Measurements from ENCODE around the gene SLC18A2.

DNA sequence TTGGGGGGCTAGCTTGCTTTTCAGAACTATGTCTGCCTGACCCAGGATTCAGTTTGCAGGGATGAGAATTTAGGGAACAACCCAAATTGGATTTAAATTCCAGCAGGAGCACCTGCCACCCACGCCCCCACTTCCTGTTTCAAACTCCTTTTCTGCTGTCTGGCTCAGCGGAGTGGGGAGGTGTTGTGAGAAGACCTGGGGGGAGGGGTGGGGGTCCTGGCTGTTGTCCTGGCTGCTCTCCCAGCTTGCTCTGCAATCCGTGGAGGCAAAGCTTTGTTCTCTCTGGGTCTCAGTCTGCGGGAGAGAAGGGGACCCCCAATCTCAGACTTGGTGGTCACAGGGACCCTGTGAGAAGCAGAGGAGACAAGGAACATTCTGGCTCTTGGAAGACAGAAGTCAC, 42.8 kb upstream of the SLC18A2 start:
- TF ChIP-seq POLR2A (IDR thresholded peaks at IDR 0.05) = no peak
- TF ChIP-seq, protein P1, sequence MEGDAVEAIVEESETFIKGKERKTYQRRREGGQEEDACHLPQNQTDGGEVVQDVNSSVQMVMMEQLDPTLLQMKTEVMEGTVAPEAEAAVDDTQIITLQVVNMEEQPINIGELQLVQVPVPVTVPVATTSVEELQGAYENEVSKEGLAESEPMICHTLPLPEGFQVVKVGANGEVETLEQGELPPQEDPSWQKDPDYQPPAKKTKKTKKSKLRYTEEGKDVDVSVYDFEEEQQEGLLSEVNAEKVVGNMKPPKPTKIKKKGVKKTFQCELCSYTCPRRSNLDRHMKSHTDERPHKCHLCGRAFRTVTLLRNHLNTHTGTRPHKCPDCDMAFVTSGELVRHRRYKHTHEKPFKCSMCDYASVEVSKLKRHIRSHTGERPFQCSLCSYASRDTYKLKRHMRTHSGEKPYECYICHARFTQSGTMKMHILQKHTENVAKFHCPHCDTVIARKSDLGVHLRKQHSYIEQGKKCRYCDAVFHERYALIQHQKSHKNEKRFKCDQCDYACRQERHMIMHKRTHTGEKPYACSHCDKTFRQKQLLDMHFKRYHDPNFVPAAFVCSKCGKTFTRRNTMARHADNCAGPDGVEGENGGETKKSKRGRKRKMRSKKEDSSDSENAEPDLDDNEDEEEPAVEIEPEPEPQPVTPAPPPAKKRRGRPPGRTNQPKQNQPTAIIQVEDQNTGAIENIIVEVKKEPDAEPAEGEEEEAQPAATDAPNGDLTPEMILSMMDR (IDR thresholded peaks at IDR 0.05) = no peak
